ENCODE data around the gene HAUS7. TPM values are rescaled to one million over a fixed set of nuclear protein-coding genes. Genes with fewer than 3 reads are reported as not detected.

Gene HAUS7
- total and polyA plus RNA-seq, 2 experiments from 2014 or later = 59.8 to 77.9 TPM

DNA sequence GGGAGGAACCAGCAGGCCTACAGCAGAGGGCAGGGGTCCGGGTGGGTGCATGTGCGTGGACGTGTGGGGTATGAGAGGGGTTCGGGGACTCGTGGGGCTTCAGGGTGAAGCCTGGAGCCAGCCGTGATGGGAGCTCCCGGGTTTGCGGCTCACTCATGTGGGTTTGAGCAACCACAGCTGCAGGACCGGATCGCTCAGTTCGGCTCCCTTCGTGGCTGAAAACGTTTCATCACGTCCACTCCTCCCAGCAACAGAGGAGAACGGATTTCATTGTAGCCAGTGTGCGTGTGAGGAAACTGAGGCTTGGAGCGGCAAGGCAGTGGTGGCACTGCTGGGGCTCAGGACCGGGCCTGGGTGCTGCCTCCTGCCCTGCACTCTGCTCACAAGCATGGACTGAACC lies 35.0 kb upstream of the HAUS7 start:
- no peaks in the 10 kb centered on the region for H3K27me3 ChIP-seq (ENCODE audit: insufficient read depth)
- DNase-seq (ENCODE audit: low spot score) = no peak
- ATAC-seq = no peak
- peaks cover 4% of the 10 kb centered on the region for H3K27me3 Mint-ChIP-seq (ENCODE audit: insufficient read depth, low read depth, poor library complexity)
- H3K4me3 Mint-ChIP-seq = no peak overlapping the region
- no peaks in the 10 kb centered on the region for H4K20me1 ChIP-seq (replicated peaks; ENCODE audit: insufficient read depth)
- H3K4me1 Mint-ChIP-seq = no peaks in the 10 kb centered on the region
- H3K4me3 ChIP-seq = no peak overlapping the region
- TF ChIP-seq, protein P1, sequence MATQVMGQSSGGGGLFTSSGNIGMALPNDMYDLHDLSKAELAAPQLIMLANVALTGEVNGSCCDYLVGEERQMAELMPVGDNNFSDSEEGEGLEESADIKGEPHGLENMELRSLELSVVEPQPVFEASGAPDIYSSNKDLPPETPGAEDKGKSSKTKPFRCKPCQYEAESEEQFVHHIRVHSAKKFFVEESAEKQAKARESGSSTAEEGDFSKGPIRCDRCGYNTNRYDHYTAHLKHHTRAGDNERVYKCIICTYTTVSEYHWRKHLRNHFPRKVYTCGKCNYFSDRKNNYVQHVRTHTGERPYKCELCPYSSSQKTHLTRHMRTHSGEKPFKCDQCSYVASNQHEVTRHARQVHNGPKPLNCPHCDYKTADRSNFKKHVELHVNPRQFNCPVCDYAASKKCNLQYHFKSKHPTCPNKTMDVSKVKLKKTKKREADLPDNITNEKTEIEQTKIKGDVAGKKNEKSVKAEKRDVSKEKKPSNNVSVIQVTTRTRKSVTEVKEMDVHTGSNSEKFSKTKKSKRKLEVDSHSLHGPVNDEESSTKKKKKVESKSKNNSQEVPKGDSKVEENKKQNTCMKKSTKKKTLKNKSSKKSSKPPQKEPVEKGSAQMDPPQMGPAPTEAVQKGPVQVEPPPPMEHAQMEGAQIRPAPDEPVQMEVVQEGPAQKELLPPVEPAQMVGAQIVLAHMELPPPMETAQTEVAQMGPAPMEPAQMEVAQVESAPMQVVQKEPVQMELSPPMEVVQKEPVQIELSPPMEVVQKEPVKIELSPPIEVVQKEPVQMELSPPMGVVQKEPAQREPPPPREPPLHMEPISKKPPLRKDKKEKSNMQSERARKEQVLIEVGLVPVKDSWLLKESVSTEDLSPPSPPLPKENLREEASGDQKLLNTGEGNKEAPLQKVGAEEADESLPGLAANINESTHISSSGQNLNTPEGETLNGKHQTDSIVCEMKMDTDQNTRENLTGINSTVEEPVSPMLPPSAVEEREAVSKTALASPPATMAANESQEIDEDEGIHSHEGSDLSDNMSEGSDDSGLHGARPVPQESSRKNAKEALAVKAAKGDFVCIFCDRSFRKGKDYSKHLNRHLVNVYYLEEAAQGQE (IDR thresholded peaks at IDR 0.05; ENCODE audit: unreplicated experiment) = no peak
- TF ChIP-seq ZNF331 (CRISPR knock-in tag; IDR thresholded peaks at IDR 0.05; ENCODE audit: low read depth) (no peak), POLR2AphosphoS5 (IDR thresholded peaks at IDR 0.05; ENCODE audit: low read depth) (no peak), NANOG (IDR thresholded peaks at IDR 0.05; ENCODE audit: borderline replicate concordance) (no peak), CREB1 (CRISPR knock-in tag; IDR thresholded peaks at IDR 0.05; ENCODE audit: low read depth) (no peak), EZH2phosphoT487 (IDR thresholded peaks at IDR 0.05; ENCODE audit: unreplicated experiment) (no peak), EZH2 (IDR thresholded peaks at IDR 0.05; ENCODE audit: low read depth, unreplicated experiment) (no peak), JUNB (IDR thresholded peaks at IDR 0.05; ENCODE audit: unreplicated experiment) (no peak), ZNF114 (CRISPR knock-in tag; IDR thresholded peaks at IDR 0.05) (no peak), STAT1 (IDR thresholded peaks at IDR 0.05; ENCODE audit: unreplicated experiment) (no peak)
- TF ChIP-seq, protein P2, sequence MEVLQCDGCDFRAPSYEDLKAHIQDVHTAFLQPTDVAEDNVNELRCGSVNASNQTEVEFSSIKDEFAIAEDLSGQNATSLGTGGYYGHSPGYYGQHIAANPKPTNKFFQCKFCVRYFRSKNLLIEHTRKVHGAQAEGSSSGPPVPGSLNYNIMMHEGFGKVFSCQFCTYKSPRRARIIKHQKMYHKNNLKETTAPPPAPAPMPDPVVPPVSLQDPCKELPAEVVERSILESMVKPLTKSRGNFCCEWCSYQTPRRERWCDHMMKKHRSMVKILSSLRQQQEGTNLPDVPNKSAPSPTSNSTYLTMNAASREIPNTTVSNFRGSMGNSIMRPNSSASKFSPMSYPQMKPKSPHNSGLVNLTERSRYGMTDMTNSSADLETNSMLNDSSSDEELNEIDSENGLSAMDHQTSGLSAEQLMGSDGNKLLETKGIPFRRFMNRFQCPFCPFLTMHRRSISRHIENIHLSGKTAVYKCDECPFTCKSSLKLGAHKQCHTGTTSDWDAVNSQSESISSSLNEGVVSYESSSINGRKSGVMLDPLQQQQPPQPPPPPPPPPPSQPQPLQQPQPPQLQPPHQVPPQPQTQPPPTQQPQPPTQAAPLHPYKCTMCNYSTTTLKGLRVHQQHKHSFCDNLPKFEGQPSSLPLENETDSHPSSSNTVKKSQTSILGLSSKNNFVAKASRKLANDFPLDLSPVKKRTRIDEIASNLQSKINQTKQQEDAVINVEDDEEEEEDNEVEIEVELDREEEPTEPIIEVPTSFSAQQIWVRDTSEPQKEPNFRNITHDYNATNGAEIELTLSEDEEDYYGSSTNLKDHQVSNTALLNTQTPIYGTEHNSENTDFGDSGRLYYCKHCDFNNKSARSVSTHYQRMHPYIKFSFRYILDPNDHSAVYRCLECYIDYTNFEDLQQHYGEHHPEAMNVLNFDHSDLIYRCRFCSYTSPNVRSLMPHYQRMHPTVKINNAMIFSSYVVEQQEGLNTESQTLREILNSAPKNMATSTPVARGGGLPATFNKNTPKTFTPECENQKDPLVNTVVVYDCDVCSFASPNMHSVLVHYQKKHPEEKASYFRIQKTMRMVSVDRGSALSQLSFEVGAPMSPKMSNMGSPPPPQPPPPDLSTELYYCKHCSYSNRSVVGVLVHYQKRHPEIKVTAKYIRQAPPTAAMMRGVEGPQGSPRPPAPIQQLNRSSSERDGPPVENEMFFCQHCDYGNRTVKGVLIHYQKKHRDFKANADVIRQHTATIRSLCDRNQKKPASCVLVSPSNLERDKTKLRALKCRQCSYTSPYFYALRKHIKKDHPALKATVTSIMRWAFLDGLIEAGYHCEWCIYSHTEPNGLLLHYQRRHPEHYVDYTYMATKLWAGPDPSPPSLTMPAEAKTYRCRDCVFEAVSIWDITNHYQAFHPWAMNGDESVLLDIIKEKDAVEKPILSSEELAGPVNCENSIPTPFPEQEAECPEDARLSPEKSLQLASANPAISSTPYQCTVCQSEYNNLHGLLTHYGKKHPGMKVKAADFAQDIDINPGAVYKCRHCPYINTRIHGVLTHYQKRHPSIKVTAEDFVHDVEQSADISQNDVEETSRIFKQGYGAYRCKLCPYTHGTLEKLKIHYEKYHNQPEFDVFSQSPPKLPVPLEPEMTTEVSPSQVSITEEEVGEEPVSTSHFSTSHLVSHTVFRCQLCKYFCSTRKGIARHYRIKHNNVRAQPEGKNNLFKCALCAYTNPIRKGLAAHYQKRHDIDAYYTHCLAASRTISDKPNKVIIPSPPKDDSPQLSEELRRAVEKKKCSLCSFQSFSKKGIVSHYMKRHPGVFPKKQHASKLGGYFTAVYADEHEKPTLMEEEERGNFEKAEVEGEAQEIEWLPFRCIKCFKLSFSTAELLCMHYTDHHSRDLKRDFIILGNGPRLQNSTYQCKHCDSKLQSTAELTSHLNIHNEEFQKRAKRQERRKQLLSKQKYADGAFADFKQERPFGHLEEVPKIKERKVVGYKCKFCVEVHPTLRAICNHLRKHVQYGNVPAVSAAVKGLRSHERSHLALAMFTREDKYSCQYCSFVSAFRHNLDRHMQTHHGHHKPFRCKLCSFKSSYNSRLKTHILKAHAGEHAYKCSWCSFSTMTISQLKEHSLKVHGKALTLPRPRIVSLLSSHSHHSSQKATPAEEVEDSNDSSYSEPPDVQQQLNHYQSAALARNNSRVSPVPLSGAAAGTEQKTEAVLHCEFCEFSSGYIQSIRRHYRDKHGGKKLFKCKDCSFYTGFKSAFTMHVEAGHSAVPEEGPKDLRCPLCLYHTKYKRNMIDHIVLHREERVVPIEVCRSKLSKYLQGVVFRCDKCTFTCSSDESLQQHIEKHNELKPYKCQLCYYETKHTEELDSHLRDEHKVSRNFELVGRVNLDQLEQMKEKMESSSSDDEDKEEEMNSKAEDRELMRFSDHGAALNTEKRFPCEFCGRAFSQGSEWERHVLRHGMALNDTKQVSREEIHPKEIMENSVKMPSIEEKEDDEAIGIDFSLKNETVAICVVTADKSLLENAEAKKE (CRISPR knock-in tag; IDR thresholded peaks at IDR 0.05) = no peak
- TF ChIP-seq, protein P3, sequence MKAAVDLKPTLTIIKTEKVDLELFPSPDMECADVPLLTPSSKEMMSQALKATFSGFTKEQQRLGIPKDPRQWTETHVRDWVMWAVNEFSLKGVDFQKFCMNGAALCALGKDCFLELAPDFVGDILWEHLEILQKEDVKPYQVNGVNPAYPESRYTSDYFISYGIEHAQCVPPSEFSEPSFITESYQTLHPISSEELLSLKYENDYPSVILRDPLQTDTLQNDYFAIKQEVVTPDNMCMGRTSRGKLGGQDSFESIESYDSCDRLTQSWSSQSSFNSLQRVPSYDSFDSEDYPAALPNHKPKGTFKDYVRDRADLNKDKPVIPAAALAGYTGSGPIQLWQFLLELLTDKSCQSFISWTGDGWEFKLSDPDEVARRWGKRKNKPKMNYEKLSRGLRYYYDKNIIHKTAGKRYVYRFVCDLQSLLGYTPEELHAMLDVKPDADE (IDR thresholded peaks at IDR 0.05) = no peak
- TF ChIP-seq, protein P4, sequence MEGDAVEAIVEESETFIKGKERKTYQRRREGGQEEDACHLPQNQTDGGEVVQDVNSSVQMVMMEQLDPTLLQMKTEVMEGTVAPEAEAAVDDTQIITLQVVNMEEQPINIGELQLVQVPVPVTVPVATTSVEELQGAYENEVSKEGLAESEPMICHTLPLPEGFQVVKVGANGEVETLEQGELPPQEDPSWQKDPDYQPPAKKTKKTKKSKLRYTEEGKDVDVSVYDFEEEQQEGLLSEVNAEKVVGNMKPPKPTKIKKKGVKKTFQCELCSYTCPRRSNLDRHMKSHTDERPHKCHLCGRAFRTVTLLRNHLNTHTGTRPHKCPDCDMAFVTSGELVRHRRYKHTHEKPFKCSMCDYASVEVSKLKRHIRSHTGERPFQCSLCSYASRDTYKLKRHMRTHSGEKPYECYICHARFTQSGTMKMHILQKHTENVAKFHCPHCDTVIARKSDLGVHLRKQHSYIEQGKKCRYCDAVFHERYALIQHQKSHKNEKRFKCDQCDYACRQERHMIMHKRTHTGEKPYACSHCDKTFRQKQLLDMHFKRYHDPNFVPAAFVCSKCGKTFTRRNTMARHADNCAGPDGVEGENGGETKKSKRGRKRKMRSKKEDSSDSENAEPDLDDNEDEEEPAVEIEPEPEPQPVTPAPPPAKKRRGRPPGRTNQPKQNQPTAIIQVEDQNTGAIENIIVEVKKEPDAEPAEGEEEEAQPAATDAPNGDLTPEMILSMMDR (conservative IDR thresholded peaks at IDR 0.05; ENCODE audit: low read depth in 2 of 2) = no peak
- no peaks in the 10 kb centered on the region for H3K36me3 ChIP-seq (ENCODE audit: insufficient read depth)
- H2AFZ ChIP-seq = no peak overlapping the region
- H3K79me2 ChIP-seq (replicated peaks; ENCODE audit: insufficient read depth) = no peaks in the 10 kb centered on the region
- no peak overlapping the region for H3K27ac ChIP-seq (ENCODE audit: low read depth)
- H3K9me3 Mint-ChIP-seq = no peaks in the 10 kb centered on the region; the same call in 2 of the 3 replicates
- no peaks in the 10 kb centered on the region for H3K9me2 ChIP-seq (ENCODE audit: insufficient read depth)
- no peaks in the 10 kb centered on the region for H3K4me1 ChIP-seq (ENCODE audit: insufficient read depth)
- H3F3A ChIP-seq (replicated peaks; ENCODE audit: low read depth) = no peaks in the 10 kb centered on the region
- no peak overlapping the region for H3K4me2 ChIP-seq
- no peak overlapping the region for H3K27ac Mint-ChIP-seq
- H3K36me3 Mint-ChIP-seq (ENCODE audit: low read depth) = no peaks in the 10 kb centered on the region

Measured in GM23338 (cell line).